ENCODE measurements around the gene JADE2.

GRCh38 chr5:134569758-134570364, 44.4 kb downstream of the JADE2 start:
- TF ChIP-seq CTCF (IDR thresholded peaks at IDR 0.05) (no peak), POLR2AphosphoS5 (IDR thresholded peaks at IDR 0.05) (no peak), POLR2A (IDR thresholded peaks at IDR 0.05) (no peak)

All from stomach (tissue), 4 donors.